Cardiac atrium fibroblast (primary cell): ENCODE results near the gene TCP10L. TPM values are rescaled to one million over a fixed set of nuclear protein-coding genes. Genes with fewer than 3 reads are reported as not detected.

Experiments
- total RNA-seq: library from RNA; depleted of rRNA; stranded (reverse); fragments of >200 nt; gene quantifications from 2 replicates; pipeline ENCODE4 v1.2.3, GENCODE V29; 2015

TCP10L gene
- total RNA-seq = not detected in 2 replicates

GRCh38 chr21:32585042-32585710, at the start of gene TCP10L:
TSS of gene TCP10L (minus strand) at chr21:32585523. CDS start at chr21:32584304, 1,219 bp downstream.

GRCh38 chr21:32612075-32612998, 27.0 kb upstream of the TCP10L start, which contains the start of gene CFAP298:
TSS of gene CFAP298 (minus strand) at chr21:32612377. CDS start at chr21:32612243, 134 bp downstream.

Other genes starting within 250 kb of the TCP10L start
- 10.5 and 14.3 TPM in 2 replicates for gene URB1, start 192.5 kb downstream of the TCP10L start, total RNA-seq
- 16.4 and 41.5 TPM in 2 replicates for gene EVA1C, start 172.8 kb downstream of the TCP10L start, total RNA-seq
- 18.0 and 23.6 TPM in 2 replicates for gene CFAP298, start 26.9 kb upstream of the TCP10L start, total RNA-seq
- gene SYNJ1, start 142.5 kb upstream of the TCP10L start, total RNA-seq = 5.5 and 5.6 TPM in 2 replicates
- 7.5 and 12.1 TPM in 2 replicates for gene PAXBP1, start 186.2 kb upstream of the TCP10L start, total RNA-seq